Psoas muscle (tissue), 8 donors: Measurements from ENCODE around the gene YARS1. TPM values are rescaled to one million over a fixed set of nuclear protein-coding genes. Genes with fewer than 3 reads are reported as not detected.
A peak's percentile ranks its signal among the peaks of the same experiment; 100 is the strongest.

Source experiments
- ATAC-seq, 4 donors: fragments of 200-7000 bp; cut with Tn5 transposase; one replicate each; pipeline ENCODE4 v1.9.1; 2020; ENCODE audit warnings: moderate library complexity in 3 of 4, mild to moderate bottlenecking in 2 of 4
- DNase-seq, 2 donors: peaks; one replicate each; pipeline ENCODE4 v3.0.0-alpha.2; 2020
- H3K27ac ChIP-seq: fragments of 200-600 bp; one replicate; pipeline ENCODE4 v1.8.0; 2022
- H3K27me3 ChIP-seq, 3 donors: fragments of 200-600 bp in 1 of 3; one replicate each; pipeline versions ENCODE4 v1.6.1 to v1.8.0; 2013 to 2022; ENCODE audit warnings: low read length in 2 of 3, mild to moderate bottlenecking in 2 of 3, moderate library complexity in 1 of 3; ENCODE audit not compliant: insufficient read depth in 3 of 3
- H3K36me3 ChIP-seq, 2 donors: fragments of 200-600 bp in 1 of 2; one replicate each; pipeline versions ENCODE4 v1.6.1 to v1.8.0; 2013 to 2022; ENCODE audit warnings: low read depth in 1 of 2, mild to moderate bottlenecking in 1 of 2, moderate library complexity in 1 of 2; ENCODE audit not compliant: insufficient read depth in 1 of 2
- H3K4me1 ChIP-seq: fragments of 200-600 bp; one replicate; pipeline ENCODE4 v1.8.0; 2022
- H3K4me3 ChIP-seq: fragments of 200-600 bp; one replicate; pipeline ENCODE4 v1.8.0; 2022; ENCODE audit warnings: mild to moderate bottlenecking
- H3K9me3 ChIP-seq: fragments of 200-600 bp; one replicate; pipeline ENCODE4 v1.8.0; 2022
- CTCF ChIP-seq: fragments of 200-600 bp; IDR thresholded peaks from one replicate; pipeline ENCODE4 v1.8.0; 2022; ENCODE audit warnings: antibody characterized with exemption
- WGBS, 3 donors: extraction: QIAGEN DNeasy Blood & Tissue Kit; methylation state at CpG; one replicate each; pipeline versions ENCODE4 v1.1.6 to v1.1.7; 2013; 5-methylcytosine and 5-hydroxymethylcytosine counted together
- intact Hi-C, 2 donors: fragments of 100-400 bp; cut with DNase I; formaldehyde crosslinking; loops; one replicate each; pipeline versions ENCODE4 v1.11.0 to v1.14.2; 2022
- long read RNA-seq, 2 donors: library from polyadenylated mRNA; unstranded; transcript quantifications; one replicate each; pipeline ENCODE4 v2.0.0, GENCODE V29; 2021
- polyA plus RNA-seq, 3 donors: library from polyadenylated mRNA; stranded (reverse); fragments of 200-250 nt; gene quantifications; one replicate each; pipeline ENCODE4 v1.2.3, GENCODE V29; 2013
- total RNA-seq, 4 donors: library from RNA; stranded (reverse); fragmentation: NEBNext Ultra II Directional in 2 of 4; extraction: Animal tissue kit (Norgen Biotek cat#: 25700) in 2 of 4; gene quantifications; one replicate each; pipeline versions ENCODE4 v1.2.1 to v1.2.4, GENCODE V29; 2021 to 2023
- donor health status: healthy with polysubstance abuse.
- donor health status: DM: no; HTN: no; CAD: no; lungs with moderate emphysema.
- donor health status: Bipolar disorder and iron deficiency.
- donor health status: healthy.
- donor health status: DM: yes; HTN: yes; CAD: no.
- donor health status: DM: no; HTN: no; CAD: no.
- donor health status: DM: no; HTN: no; CAD: no.
- donor health status: DM: yes; HTN: yes; CAD: no.

YARS1 gene
- total RNA-seq (10 to 100 TPM; 36.9 to 90.2 (median 72.4) TPM), polyA plus RNA-seq (100 to 1,000 TPM in 1 of 3 donors, 10 to 100 TPM in 2; 43.0 to 114 (median 90.9) TPM)
- long read RNA-seq, donor 1, transcript YARS-201 (13 exons, 3,238 nt), result major isoform, 11 of 22 reads
- long read RNA-seq, donor 1, partial matches to known transcripts, result 6 of 22 reads
- long read RNA-seq, donor 1, other reads (novel, unspliced or antisense), result 3 of 22 reads
- long read RNA-seq, donor 2, transcript YARS-201 (13 exons, 3,238 nt), result major isoform, 27 of 52 reads
- long read RNA-seq, donor 2, partial matches to known transcripts, result 9 of 52 reads
- long read RNA-seq, donor 2, other reads (novel, unspliced or antisense), result 16 of 52 reads

- no peaks in the 10 kb centered on the region for H3K27me3 ChIP-seq
- no peaks in the 10 kb centered on the region for H3K9me3 ChIP-seq
- peak within 1 kb of the TSS; percentile 74 for H3K4me3 ChIP-seq
- no peak for TF ChIP-seq CTCF
- peak; percentile 100 for DNase-seq
- H3K27ac ChIP-seq, result peak within 1 kb of the TSS; percentile 94
- no peaks in the 10 kb centered on the region for H3K36me3 ChIP-seq
- intact Hi-C loops, result loop anchor here in 1 of 2 donors (5.0 kb wide), 2 partner anchors 55 to 115 kb away; partner anchors contain the start of genes FNDC5 and SYNC
- H3K4me1 ChIP-seq, result peaks cover 43% of the 10 kb centered on the region
- peak; percentile 95 to 97 (median 96) for ATAC-seq
- 0% methylated on average over 42 to 55 of the region's 55 CpGs for WGBS, 3 donors
Observed at GRCh38 chr1:32817159-32817814, at the start of gene YARS1, which contains the start of gene S100PBP. Gene YARS1 (minus strand): TSS chr1:32817358. CDS start chr1:32817244, 114 bp downstream. Gene S100PBP (plus strand): TSS chr1:32817653. CDS start chr1:32826100, 8,447 bp downstream.

GRCh38 chr1:32865639-32866405 is 48.7 kb upstream of the YARS1 start:
- Histone ChIP-seq H3K27me3 (no peaks in the 10 kb centered on the region), H3K36me3 (peaks cover 0 to 21% of the 10 kb centered on the region in 2 donors), H3K9me3 (no peaks in the 10 kb centered on the region), H3K27ac (peak overlapping the region; percentile 54), H3K4me1 (peaks cover 28% of the 10 kb centered on the region), H3K4me3 (no peak overlapping the region)
- 52 to 66% (median 54%) methylated on average over 3 of the region's 3 CpGs for WGBS, 3 donors
- TF ChIP-seq CTCF, result no peak
- ATAC-seq (peak in 1 of 4 donors; percentile 29), DNase-seq (no peak)
- intact Hi-C loops, result no loop called here

GRCh38 chr1:32864375-32865019 is 47.3 kb upstream of the YARS1 start:
- Histone ChIP-seq H3K27ac (peak overlapping the region; percentile 10), H3K9me3 (no peaks in the 10 kb centered on the region), H3K27me3 (no peaks in the 10 kb centered on the region), H3K4me1 (peaks cover 27% of the 10 kb centered on the region), H3K4me3 (no peak overlapping the region), H3K36me3 (peaks cover 0 to 23% of the 10 kb centered on the region in 2 donors)
- 49 to 56% (median 53%) methylated on average over 8 of the region's 8 CpGs for WGBS, 3 donors
- ATAC-seq (peak; percentile 30 to 65 (median 42)), DNase-seq (no peak)
- TF ChIP-seq CTCF, result no peak
- intact Hi-C loops, result no loop called here

DNA sequence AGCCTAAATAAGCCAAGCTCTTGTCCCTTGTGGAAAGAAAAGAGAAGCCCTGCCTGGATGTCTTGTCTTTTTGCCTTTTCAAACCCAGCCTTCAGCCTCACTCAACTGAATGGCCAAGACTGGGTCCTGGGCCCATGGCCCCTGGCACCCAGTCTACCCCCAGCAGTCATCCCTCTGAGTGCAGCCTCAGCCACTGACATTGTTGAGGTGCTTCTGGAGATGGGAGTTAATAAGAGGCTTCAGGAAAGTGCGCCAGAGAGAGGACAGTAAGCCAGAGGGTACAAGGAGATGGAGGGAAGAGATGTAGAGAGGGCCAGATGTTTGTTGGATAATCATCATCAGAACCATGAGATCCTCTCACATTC is 46.7 kb upstream of the YARS1 start:
- Histone ChIP-seq H3K27ac (no peak overlapping the region), H3K4me3 (no peak overlapping the region), H3K27me3 (no peaks in the 10 kb centered on the region), H3K4me1 (peaks cover 27% of the 10 kb centered on the region), H3K36me3 (peaks cover 0 to 23% of the 10 kb centered on the region in 2 donors), H3K9me3 (no peaks in the 10 kb centered on the region)
- DNase-seq (no peak), ATAC-seq (no peak)
- 93 to 94% (median 94%) methylated on average over 1 of the region's 1 CpG for WGBS, 3 donors
- no peak for TF ChIP-seq CTCF
- intact Hi-C loops, result no loop called here
